Activated CD8-positive, alpha-beta memory T cell treated with anti-CD3 and anti-CD28 coated beads for 48 hours (primary cell): Measurements from ENCODE around the gene SEC14L6.
A peak's percentile ranks its signal among the peaks of the same experiment; 100 is the strongest.

ENCODE experiments used
- DNase-seq, 3 experiments: peaks; one replicate each; pipeline ENCODE4 v3.0.0-alpha.2; 2020; ENCODE audit warnings: low read depth in 2 of 3, low spot score in 2 of 3

Gene SEC14L6

GRCh38 chr22:30497466-30498150 is 48.9 kb downstream of the SEC14L6 start:
- DNase-seq: no peak

DNA sequence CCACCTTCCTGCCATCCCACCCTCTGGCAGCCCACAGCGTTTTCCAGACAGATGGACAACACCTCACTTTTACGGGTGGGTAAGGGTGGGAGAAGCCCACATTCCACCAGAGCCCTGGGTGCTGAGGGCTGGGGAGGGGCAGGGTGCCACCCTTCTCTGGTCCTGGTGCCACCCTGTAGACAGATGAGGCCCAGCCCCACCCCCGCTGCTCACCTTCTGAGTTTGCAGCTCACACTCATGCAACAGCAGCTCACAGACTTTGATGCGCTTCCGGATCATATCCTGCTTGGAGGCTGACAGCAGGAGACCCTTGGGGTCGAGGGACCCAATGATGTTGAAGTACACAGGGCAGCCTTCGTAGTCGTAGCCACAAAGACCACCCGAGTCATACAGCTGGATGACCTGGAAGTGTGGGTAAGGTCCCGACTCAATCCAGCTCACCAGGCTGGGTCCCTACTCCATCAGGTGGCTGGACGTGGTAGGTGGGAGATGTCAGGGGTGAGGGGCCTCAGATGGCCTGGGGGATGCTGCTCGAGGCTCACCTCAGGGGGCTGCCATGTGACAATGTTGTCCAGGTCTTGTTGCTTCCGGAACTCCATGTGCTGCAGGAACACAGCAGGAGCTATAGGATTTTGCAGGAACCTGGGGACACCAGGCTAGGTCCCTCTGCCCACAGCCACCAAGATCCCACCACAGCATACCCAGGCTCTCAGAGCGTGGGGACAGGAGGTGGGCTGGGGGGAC is 51.3 kb downstream of the SEC14L6 start:
- DNase-seq: no peak

GRCh38 chr22:30492144-30492543 is 54.4 kb downstream of the SEC14L6 start:
- no peak for DNase-seq

GRCh38 chr22:30491381-30491780 is 55.2 kb downstream of the SEC14L6 start:
- DNase-seq: no peak

DNA sequence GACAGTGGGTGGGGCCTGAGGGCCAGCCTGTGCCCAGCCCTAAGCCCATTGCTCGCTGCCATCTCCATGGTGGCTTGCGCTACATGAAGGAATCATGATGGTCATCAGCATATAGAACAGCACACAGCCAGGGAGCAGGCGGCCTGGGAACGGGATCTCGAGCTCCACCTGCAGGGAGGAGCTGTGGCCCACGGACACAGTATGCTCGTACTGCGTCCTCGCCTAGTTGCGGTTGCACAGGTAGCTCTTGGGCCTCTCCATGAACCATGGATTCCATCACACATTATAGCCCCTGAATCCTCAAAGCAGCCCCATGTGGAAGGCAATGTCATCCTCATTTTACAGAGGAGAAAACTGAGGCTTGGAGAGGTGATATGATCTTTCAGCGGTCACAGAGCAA is 56.1 kb downstream of the SEC14L6 start:
- no peak for DNase-seq

DNA sequence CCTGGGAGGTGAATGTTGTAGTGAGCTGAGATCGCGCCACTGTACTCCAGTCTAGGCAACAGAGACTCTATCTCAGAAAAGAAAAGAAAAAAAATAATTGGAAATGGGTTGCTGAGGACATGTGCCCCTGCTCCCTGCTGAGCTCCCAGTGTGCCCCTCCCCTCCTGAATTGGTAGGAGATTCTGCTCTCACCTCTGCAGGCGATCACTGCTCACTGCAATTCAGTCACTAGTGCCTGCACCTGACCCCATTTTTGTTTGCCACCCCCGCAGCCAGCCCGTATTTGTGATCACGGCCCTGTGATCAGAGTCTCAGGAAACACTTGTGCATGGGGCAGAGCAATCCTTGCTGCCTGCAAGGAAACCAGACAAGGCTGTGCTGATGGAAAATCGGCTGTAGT is 58.4 kb downstream of the SEC14L6 start:
- DNase-seq: no peak

DNA sequence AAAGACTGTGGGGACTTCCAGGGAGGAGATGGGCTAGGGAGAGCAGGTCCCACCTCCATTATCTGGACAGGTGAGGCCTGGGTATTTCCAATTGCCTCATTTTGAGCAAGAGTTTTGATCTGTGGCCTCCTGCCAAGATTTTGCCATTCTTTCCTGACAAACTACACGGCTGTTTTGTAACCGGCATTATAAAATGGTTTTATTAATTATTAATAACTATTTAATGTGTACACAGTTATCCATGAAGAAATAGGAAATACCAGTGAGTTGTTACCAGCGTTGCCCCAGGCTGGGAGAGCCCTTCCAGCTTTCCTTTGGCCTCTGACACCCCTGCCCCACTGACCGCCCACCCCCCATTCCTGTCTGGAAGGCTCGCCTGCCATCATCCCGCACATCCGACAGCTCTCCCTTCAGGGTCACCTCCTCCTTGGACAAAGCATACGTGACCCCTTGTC is 59.9 kb downstream of the SEC14L6 start:
- no peak for DNase-seq

GRCh38 chr22:30486118-30486517 is 60.4 kb downstream of the SEC14L6 start:
- no peak for DNase-seq

- peak; percentile 38 to 70 (median 60) for DNase-seq
Measured at GRCh38 chr22:30485362-30485988, 61.1 kb downstream of the SEC14L6 start.

- no peak for DNase-seq
Measured at GRCh38 chr22:30483169-30483568, 63.4 kb downstream of the SEC14L6 start.

GRCh38 chr22:30481711-30482110 is 64.8 kb downstream of the SEC14L6 start:
- no peak for DNase-seq

GRCh38 chr22:30479981-30480380 is 66.6 kb downstream of the SEC14L6 start:
- no peak for DNase-seq

- no peak for DNase-seq
Measured at GRCh38 chr22:30474683-30475424, 71.7 kb downstream of the SEC14L6 start.

DNA sequence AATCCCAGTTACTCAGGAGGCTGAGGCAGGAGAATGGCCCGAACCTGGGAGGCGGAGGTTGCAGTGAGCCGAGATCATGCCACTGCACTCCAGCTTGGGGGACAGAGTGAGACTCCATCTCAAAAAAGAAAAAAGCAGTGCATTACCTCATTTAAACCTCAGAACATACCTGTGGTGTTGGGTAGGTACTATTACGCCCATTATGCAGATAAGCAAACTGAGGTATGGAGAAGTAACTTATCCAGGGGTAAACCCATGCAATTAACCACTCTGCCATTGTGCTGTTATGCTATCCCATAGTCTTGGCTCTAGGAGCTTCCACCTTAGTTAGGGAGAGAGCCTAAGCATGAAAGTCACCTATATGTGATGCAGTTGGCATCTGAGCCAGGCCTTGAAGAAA is 72.4 kb downstream of the SEC14L6 start:
- DNase-seq: no peak

DNA sequence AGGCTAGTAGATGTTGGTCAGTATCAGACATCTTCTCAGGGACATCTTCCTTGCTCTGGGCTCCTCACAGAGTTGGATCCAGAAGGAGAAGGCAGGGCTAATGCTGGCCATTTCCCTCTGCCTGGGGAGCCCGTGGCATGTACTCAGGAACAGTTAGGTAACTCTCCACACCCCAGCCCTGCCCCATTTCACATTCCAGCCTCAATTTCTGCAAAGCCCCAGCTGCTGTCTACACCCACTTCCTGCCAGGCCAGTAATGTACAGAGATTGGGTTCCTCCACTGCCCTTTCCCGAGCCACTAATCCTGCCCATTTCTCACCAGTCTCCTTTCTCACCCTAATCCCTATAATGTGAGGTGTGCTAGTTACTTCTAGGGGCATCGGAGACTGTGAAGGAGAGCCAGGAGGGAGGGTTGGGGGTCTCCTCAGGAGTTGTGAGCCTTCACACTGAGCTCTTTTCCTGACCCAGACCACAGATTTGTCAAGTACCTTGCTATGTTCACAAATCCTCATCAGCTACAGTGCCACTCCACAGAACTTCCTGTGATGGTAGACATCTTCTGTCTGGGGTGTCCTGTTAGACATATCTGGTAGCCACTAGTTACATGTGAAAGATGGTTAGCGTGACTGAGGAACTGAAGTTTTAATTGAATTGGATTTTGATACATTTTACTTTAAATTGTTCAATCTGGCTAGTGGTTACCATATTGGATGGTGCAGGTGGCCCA is 73.4 kb downstream of the SEC14L6 start:
- DNase-seq: no peak
